KBM-7 (cell line): ENCODE data around the gene NIPBL.
"Not testable (repeated sequence)": the region's sequence is repeated elsewhere in the genome, so short reads cannot be mapped to it uniquely, and the experiment has no call there.

Source experiments
- DNase-seq: peaks from one replicate; pipeline ENCODE4 v3.0.0-alpha.2; 2015
- in situ Hi-C: fragments of 300-500 bp; cut with MboI; formaldehyde crosslinking; loops from 2 replicates; pipeline ENCODE4 v1.14.3; 2020; ENCODE audit warnings: low sequenced_read_pairs, low pct_unique_long_range_greater_than_20kb, mixed read lengths

Gene NIPBL

GRCh38 chr5:36988396-36988795, 111.8 kb downstream of the NIPBL start:
- DNase-seq, result no peak
- in situ Hi-C loops, result no loop called here

GRCh38 chr5:36998578-36998977, 122.0 kb downstream of the NIPBL start:
- in situ Hi-C loops, result no loop called here
- no peak for DNase-seq

- DNase-seq, result no peak
- in situ Hi-C loops, result no loop called here
Measured at GRCh38 chr5:37002176-37002751, 125.7 kb downstream of the NIPBL start.

- in situ Hi-C loops, result no loop called here
- no peak for DNase-seq
Measured at GRCh38 chr5:37005252-37005651, 128.7 kb downstream of the NIPBL start.

GRCh38 chr5:37005946-37006540, 129.5 kb downstream of the NIPBL start:
- peak; percentile 24 for DNase-seq
- in situ Hi-C loops, result no loop called here

- in situ Hi-C loops, DNase-seq: not testable (repeated sequence)
Measured at GRCh38 chr5:37013181-37013580, 136.6 kb downstream of the NIPBL start.

GRCh38 chr5:37014321-37014720, 137.8 kb downstream of the NIPBL start:
- in situ Hi-C loops, result no loop called here
- DNase-seq, result no peak

- no peak for DNase-seq
- in situ Hi-C loops, result no loop called here
Measured at GRCh38 chr5:37015795-37016666, 139.5 kb downstream of the NIPBL start.

GRCh38 chr5:37028910-37029309, 152.3 kb downstream of the NIPBL start:
- in situ Hi-C loops, result loop anchor here (25.0 kb wide), 1 partner anchor 308 kb away; no protein-coding TSS in a partner anchor
- DNase-seq, result no peak

- DNase-seq, result no peak
- in situ Hi-C loops, result loop anchor here (25.0 kb wide), 1 partner anchor 308 kb away; no protein-coding TSS in a partner anchor
Measured at GRCh38 chr5:37029436-37029835, 152.9 kb downstream of the NIPBL start.

- DNase-seq, result no peak
- in situ Hi-C loops, result loop anchor here (25.0 kb wide), 1 partner anchor 302 kb away; no protein-coding TSS in a partner anchor
Measured at GRCh38 chr5:37034955-37035354, 158.4 kb downstream of the NIPBL start.

- in situ Hi-C loops, result loop anchor here (25.0 kb wide), 1 partner anchor 299 kb away; no protein-coding TSS in a partner anchor
- DNase-seq, result peak; percentile 28
Measured at GRCh38 chr5:37037840-37038239, 161.3 kb downstream of the NIPBL start.

- in situ Hi-C loops, result loop anchor here (25.0 kb wide), 1 partner anchor 297 kb away; no protein-coding TSS in a partner anchor
Measured at GRCh38 chr5:37039824-37040223, 163.3 kb downstream of the NIPBL start.

GRCh38 chr5:37043693-37044092, 167.1 kb downstream of the NIPBL start:
- no peak for DNase-seq
- in situ Hi-C loops, result loop anchor here (25.0 kb wide), 1 partner anchor 294 kb away; no protein-coding TSS in a partner anchor

More at GRCh38 chr5:37039824-37040223, 163.3 kb downstream of the NIPBL start:
- no peak for DNase-seq

GRCh38 chr5:37044120-37044519, 167.6 kb downstream of the NIPBL start:
- in situ Hi-C loops, result loop anchor here (25.0 kb wide), 1 partner anchor 293 kb away; no protein-coding TSS in a partner anchor
- DNase-seq, result no peak

GRCh38 chr5:37045703-37046102, 169.1 kb downstream of the NIPBL start:
- DNase-seq, result no peak
- in situ Hi-C loops, result loop anchor here (25.0 kb wide), 1 partner anchor 292 kb away; no protein-coding TSS in a partner anchor

GRCh38 chr5:37047947-37048346, 171.4 kb downstream of the NIPBL start:
- no peak for DNase-seq
- in situ Hi-C loops, result loop anchor here (25.0 kb wide), 1 partner anchor 289 kb away; no protein-coding TSS in a partner anchor

- in situ Hi-C loops, result no loop called here
- no peak for DNase-seq
Measured at GRCh38 chr5:37054391-37054790, 177.8 kb downstream of the NIPBL start.

GRCh38 chr5:37055383-37055990, 178.9 kb downstream of the NIPBL start:
- in situ Hi-C loops, result no loop called here
- no peak for DNase-seq
